Measurements from ENCODE around the gene PPP4R2.

DNA sequence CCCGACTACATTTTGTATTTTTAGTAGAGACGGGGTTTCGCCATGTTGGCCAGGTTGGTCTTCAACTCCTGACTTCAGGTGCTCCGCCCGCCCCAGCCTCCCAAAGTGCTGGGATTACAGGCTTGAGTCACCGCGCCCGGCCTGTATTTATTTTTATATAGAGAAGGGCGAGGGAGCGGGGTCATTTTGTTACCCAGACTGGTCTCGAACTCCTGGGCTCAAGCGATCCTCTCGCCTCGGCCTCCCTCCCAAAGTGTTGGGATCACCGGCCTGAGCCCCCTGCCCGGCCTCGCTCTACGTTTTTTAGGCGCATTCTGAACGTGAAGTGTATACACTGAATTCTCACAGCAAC is 514 bp upstream of the PPP4R2 start:
- TF ChIP-seq CTCF (IDR thresholded peaks at IDR 0.05), result no peak
- no peak for TF ChIP-seq POLR2A (IDR thresholded peaks at IDR 0.05)

All from esophagus squamous epithelium (tissue), 4 donors.